Gastrocnemius medialis (tissue), 4 donors: ENCODE measurements around the gene PEAK3. TPM values are rescaled to one million over a fixed set of nuclear protein-coding genes. Genes with fewer than 3 reads are reported as not detected.
A peak's percentile ranks its signal among the peaks of the same experiment; 100 is the strongest.

Source experiments
- ATAC-seq, 2 donors: fragments of 150-250 bp; one replicate each; pipeline ENCODE4 v1.9.1; 2016
- DNase-seq, 2 donors: peaks; one replicate each; pipeline ENCODE4 v3.0.0-alpha.2; 2019
- H3K27ac ChIP-seq, 4 donors: fragments of 200-600 bp; sonication (generic); 1 replicate in 1 of 4; 2 replicates in 3 of 4; pipeline ENCODE4 v1.5.1; 2016 to 2018; ENCODE audit warnings: mild to moderate bottlenecking in 2 of 4, moderate library complexity in 1 of 4
- H3K27me3 ChIP-seq, 3 donors: fragments of 200-600 bp; sonication (generic) in 2 of 3; 1 replicate in 1 of 3; 2 replicates in 2 of 3; pipeline versions ENCODE4 v1.5.1 to v1.6.0; 2016 to 2019; ENCODE audit warnings: mild to moderate bottlenecking in 1 of 3, moderate library complexity in 1 of 3
- H3K36me3 ChIP-seq, 2 donors: fragments of 200-600 bp; sonication (generic) in 1 of 2; one replicate each; pipeline ENCODE4 v1.5.1; 2017 to 2018
- H3K4me1 ChIP-seq, 2 donors: fragments of 200-600 bp; sonication (generic) in 1 of 2; one replicate each; pipeline ENCODE4 v1.5.1; 2016 to 2017; ENCODE audit warnings: mild to moderate bottlenecking in 2 of 2
- H3K4me3 ChIP-seq, 4 donors: fragments of 200-600 bp; sonication (generic) in 3 of 4; 1 replicate in 1 of 4; 2 replicates in 3 of 4; pipeline ENCODE4 v1.5.1; 2016 to 2019; ENCODE audit warnings: mild to moderate bottlenecking in 2 of 4
- H3K9me3 ChIP-seq, 3 donors: fragments of 200-600 bp; sonication (generic) in 2 of 3; 1 replicate in 1 of 3; 2 replicates in 2 of 3; pipeline ENCODE4 v1.5.1; 2016 to 2019
- CTCF ChIP-seq, 5 experiments: fragments of 450-650 bp in 3 of 5; fragments of 200-600 bp in 2 of 5; sonication (generic) in 2 of 5; IDR thresholded peaks in 4 of 5; conservative IDR thresholded peaks in 1 of 5; 1 replicate in 4 of 5; 2 replicates in 1 of 5; pipeline ENCODE4 v1.5.1; 2016 to 2019; ENCODE audit warnings: antibody characterized with exemption in 5 of 5, mild to moderate bottlenecking in 3 of 5, moderate library complexity in 3 of 5
- POLR2A ChIP-seq, 2 donors: fragments of 450-650 bp; IDR thresholded peaks; one replicate each; pipeline ENCODE4 v1.6.1; 2017; ENCODE audit warnings: antibody characterized with exemption in 2 of 2, mild to moderate bottlenecking in 2 of 2, moderate library complexity in 2 of 2
- in situ Hi-C, 4 donors: fragments of 200-750 bp; cut with MboI; loops; one replicate each; pipeline versions ENCODE4 v1.15.0 to v1.8.0; 2017; ENCODE audit warnings: low sequenced_read_pairs in 4 of 4
- intact Hi-C: fragments of 100-400 bp; cut with DNase I; formaldehyde crosslinking; loops from one replicate; pipeline ENCODE4 v1.15.1; 2023; ENCODE audit warnings: low total_unique reads
- total RNA-seq, 4 donors: library from RNA; depleted of rRNA; stranded (reverse); fragments of >200 nt; gene quantifications; one replicate each; pipeline versions ENCODE4 v1.1.0 to v1.2.3, GENCODE V29; 2016

PEAK3 gene
- total RNA-seq, 4 donors from 2014 or later, result 0.11 TPM; not detected in 3

GRCh38 chr19:2268480-2268830, 13.5 kb downstream of the PEAK3 start:
- peaks cover 33 to 34% of the 10 kb centered on the region in 2 donors for H3K4me1 ChIP-seq
- H3K36me3 ChIP-seq, result peaks cover 0 to 18% of the 10 kb centered on the region in 2 donors
- TF ChIP-seq CTCF (IDR thresholded peaks at IDR 0.05 in 4 of 5, conservative IDR thresholded peaks at IDR 0.05 in 1 of 5) (no peak), POLR2A (IDR thresholded peaks at IDR 0.05) (no peak)
- in situ Hi-C loops, result no loop called here
- H3K9me3 ChIP-seq, result no peaks in the 10 kb centered on the region
- DNase-seq (no peak), ATAC-seq (no peak)
- peak overlapping the region; percentile 72 to 100 (median 94) for H3K27ac ChIP-seq
- intact Hi-C loops, result loop anchor here (2.0 kb wide), 1 partner anchor 172 kb away; the partner anchor contains the start of genes IZUMO4 and MOB3A
- H3K4me3 ChIP-seq, result peak overlapping the region; percentile 67 to 100 (median 82)
- no peaks in the 10 kb centered on the region for H3K27me3 ChIP-seq

- Histone ChIP-seq H3K27me3 (no peaks in the 10 kb centered on the region), H3K36me3 (no peaks in the 10 kb centered on the region), H3K27ac (peak overlapping the region; percentile 4 to 34 (median 26)), H3K9me3 (no peaks in the 10 kb centered on the region), H3K4me1 (peaks cover 12 to 13% of the 10 kb centered on the region in 2 donors), H3K4me3 (no peak overlapping the region)
- peak; percentile 61 to 62 for DNase-seq
- TF ChIP-seq CTCF (IDR thresholded peaks at IDR 0.05 in 4 of 5, conservative IDR thresholded peaks at IDR 0.05 in 1 of 5) (no peak), POLR2A (IDR thresholded peaks at IDR 0.05) (peak in 1 of 2 donors; percentile 27)
- no peak for ATAC-seq
- in situ Hi-C loops (no loop called here), intact Hi-C loops (no loop called here)
Observed at GRCh38 chr19:2266183-2266993, 15.6 kb downstream of the PEAK3 start.

- Histone ChIP-seq H3K4me1 (peaks cover 3 to 5% of the 10 kb centered on the region in 2 donors), H3K4me3 (no peak overlapping the region), H3K9me3 (no peaks in the 10 kb centered on the region), H3K27me3 (no peaks in the 10 kb centered on the region), H3K36me3 (no peaks in the 10 kb centered on the region), H3K27ac (no peak overlapping the region)
- in situ Hi-C loops, result no loop called here
- no peak for DNase-seq
- no peak for ATAC-seq
- peak; percentile 33 to 67 (median 52) for TF ChIP-seq CTCF (IDR thresholded peaks at IDR 0.05 in 4 of 5, conservative IDR thresholded peaks at IDR 0.05 in 1 of 5)
- TF ChIP-seq POLR2A (IDR thresholded peaks at IDR 0.05), result no peak
- intact Hi-C loops, result no loop called here
Observed at GRCh38 chr19:2261438-2262172, 20.4 kb downstream of the PEAK3 start.

- TF ChIP-seq CTCF (IDR thresholded peaks at IDR 0.05 in 4 of 5, conservative IDR thresholded peaks at IDR 0.05 in 1 of 5) (no peak), POLR2A (IDR thresholded peaks at IDR 0.05) (no peak)
- DNase-seq, result no peak
- Histone ChIP-seq H3K27me3 (no peaks in the 10 kb centered on the region), H3K36me3 (no peaks in the 10 kb centered on the region), H3K4me1 (peaks cover 0 to 6% of the 10 kb centered on the region in 2 donors), H3K9me3 (no peaks in the 10 kb centered on the region), H3K4me3 (no peak overlapping the region), H3K27ac (no peak overlapping the region)
- in situ Hi-C loops, result no loop called here
- ATAC-seq, result no peak
- intact Hi-C loops, result no loop called here
Observed at GRCh38 chr19:2260341-2260805, 21.6 kb downstream of the PEAK3 start.
